H1 (cell line): ENCODE measurements around the gene CLDN2. TPM values are rescaled to one million over a fixed set of nuclear protein-coding genes. Genes with fewer than 3 reads are reported as not detected.

Experiments
- ASH2L ChIP-seq: fragments of 200-600, 300-600 bp; sonication (generic); IDR thresholded peaks from one replicate; pipeline ENCODE4 v1.7.1; 2017; ENCODE audit warnings: low read length
- BCL11A ChIP-seq, 2 experiments: IDR thresholded peaks; one replicate each; pipeline ENCODE4 v1.6.1; 2011; ENCODE audit warnings: low read depth in 2 of 2, low read length in 2 of 2, mild to moderate bottlenecking in 2 of 2
- FOSL1 ChIP-seq: IDR thresholded peaks from 2 replicates; pipeline ENCODE4 v1.6.1; 2011; ENCODE audit warnings: mild to moderate bottlenecking, low read depth, low read length, moderate library complexity; ENCODE audit not compliant: insufficient read depth
- KDM4A ChIP-seq: IDR thresholded peaks from one replicate; pipeline ENCODE4 v1.7.1; 2012; ENCODE audit warnings: low read depth, mild to moderate bottlenecking, moderate library complexity, low read length, inconsistent platforms; ENCODE audit not compliant: severe bottlenecking
- NANOG ChIP-seq: IDR thresholded peaks from 2 replicates; pipeline ENCODE4 v1.6.1; 2011; ENCODE audit warnings: low read length, low read depth, mild to moderate bottlenecking, inconsistent platforms; ENCODE audit not compliant: insufficient read depth, poor library complexity, severe bottlenecking
- RBBP5 ChIP-seq: IDR thresholded peaks from 2 replicates; pipeline ENCODE4 v1.7.1; 2012; ENCODE audit warnings: low read depth, mild to moderate bottlenecking, inconsistent platforms, low read length, moderate library complexity, borderline replicate concordance
- SAP30 ChIP-seq: fragments of 300-600 bp; sonication (generic); IDR thresholded peaks from 2 replicates; pipeline ENCODE4 v1.7.1; 2012; ENCODE audit warnings: low read length, moderate library complexity, mild to moderate bottlenecking, inconsistent platforms; ENCODE audit not compliant: insufficient read depth, insufficient replicate concordance
- SIN3A ChIP-seq, 2 experiments: IDR thresholded peaks in 1 of 2; conservative IDR thresholded peaks in 1 of 2; 2 replicates each; pipeline ENCODE4 v1.6.1; 2011 to 2012; ENCODE audit warnings: low read length in 2 of 2, improper control_type of control experiment in 1 of 2, low read depth in 1 of 2, mild to moderate bottlenecking in 1 of 2
- SP1 ChIP-seq: IDR thresholded peaks from 2 replicates; pipeline ENCODE4 v1.6.1; 2011; ENCODE audit warnings: low read depth, low read length
- YY1 ChIP-seq: IDR thresholded peaks from 2 replicates; pipeline ENCODE4 v1.6.1; 2011; ENCODE audit warnings: low read depth, mild to moderate bottlenecking, low read length
- polyA plus RNA-seq, 7 experiments: library from polyadenylated mRNA; depleted of rRNA in 3 of 7; stranded (reverse) in 5 of 7; unstranded in 2 of 7; fragments of >200 nt in 5 of 7; fragments of 200-250 nt in 2 of 7; gene quantifications; 1 replicate in 5 of 7; 2 replicates in 1 of 7; 4 replicates in 1 of 7; pipeline versions ENCODE4 v1.2.1 to v1.2.3, GENCODE V29; 2011 to 2013; ENCODE audit warnings: missing spikeins in 2 of 7, mixed read lengths in 2 of 7
- total RNA-seq: library from RNA; stranded (reverse); fragmentation: NEBNext Ultra II Directional; extraction: Animal tissue kit (Norgen Biotek cat#: 25700); gene quantifications from 2 replicates; pipeline ENCODE4 v1.2.1, GENCODE V29; 2021

The CLDN2 gene
- total and polyA plus RNA-seq, 2 of the 8 experiments (the other 6 are each of a cell fraction or from before 2014, with no cell fraction given): 0.02 TPM; not detected in 1

- TF ChIP-seq RBBP5: no peak
- no peak for TF ChIP-seq SP1
- TF ChIP-seq SAP30: no peak
- TF ChIP-seq KDM4A: no peak
- TF ChIP-seq NANOG: no peak
- TF ChIP-seq BCL11A (IDR thresholded peaks at IDR 0.05; ENCODE audit: low read depth in 2 of 2, low read length in 2 of 2): no peak
- TF ChIP-seq SIN3A (conservative IDR thresholded peaks at IDR 0.05 in 1 of 2, IDR thresholded peaks at IDR 0.05 in 1 of 2; ENCODE audit: low read depth in 1 of 2, low read length in 2 of 2): no peak
- no peak for TF ChIP-seq FOSL1
- no peak for TF ChIP-seq ASH2L
- TF ChIP-seq YY1: no peak
These were observed 32.3 kb downstream of the CLDN2 start (continued) for GRCh38 chrX:106952538-106952937.
